Measurements from ENCODE around the gene CCRL2.

DNA sequence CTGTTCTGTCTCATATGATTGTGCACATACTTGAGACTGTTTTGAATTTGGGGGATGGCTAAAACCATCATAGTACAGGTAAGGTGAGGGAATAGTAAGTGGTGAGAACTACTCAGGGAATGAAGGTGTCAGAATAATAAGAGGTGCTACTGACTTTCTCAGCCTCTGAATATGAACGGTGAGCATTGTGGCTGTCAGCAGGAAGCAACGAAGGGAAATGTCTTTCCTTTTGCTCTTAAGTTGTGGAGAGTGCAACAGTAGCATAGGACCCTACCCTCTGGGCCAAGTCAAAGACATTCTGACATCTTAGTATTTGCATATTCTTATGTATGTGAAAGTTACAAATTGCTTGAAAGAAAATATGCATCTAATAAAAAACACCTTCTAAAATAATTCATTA lies 31.2 kb upstream of the CCRL2 start:
- TF ChIP-seq YY1 (IDR thresholded peaks at IDR 0.05; ENCODE audit: insufficient read depth, insufficient read length) (no peak), SUZ12 (IDR thresholded peaks at IDR 0.05; ENCODE audit: extremely low read depth, insufficient read depth, insufficient read length) (no peak)

All from NT2/D1 (cell line).